ENCODE results near the gene MS4A12. TPM values are rescaled to one million over a fixed set of nuclear protein-coding genes. Genes with fewer than 3 reads are reported as not detected.

Gene MS4A12
- total RNA-seq, 1 experiment from 2014 or later = not detected

DNA sequence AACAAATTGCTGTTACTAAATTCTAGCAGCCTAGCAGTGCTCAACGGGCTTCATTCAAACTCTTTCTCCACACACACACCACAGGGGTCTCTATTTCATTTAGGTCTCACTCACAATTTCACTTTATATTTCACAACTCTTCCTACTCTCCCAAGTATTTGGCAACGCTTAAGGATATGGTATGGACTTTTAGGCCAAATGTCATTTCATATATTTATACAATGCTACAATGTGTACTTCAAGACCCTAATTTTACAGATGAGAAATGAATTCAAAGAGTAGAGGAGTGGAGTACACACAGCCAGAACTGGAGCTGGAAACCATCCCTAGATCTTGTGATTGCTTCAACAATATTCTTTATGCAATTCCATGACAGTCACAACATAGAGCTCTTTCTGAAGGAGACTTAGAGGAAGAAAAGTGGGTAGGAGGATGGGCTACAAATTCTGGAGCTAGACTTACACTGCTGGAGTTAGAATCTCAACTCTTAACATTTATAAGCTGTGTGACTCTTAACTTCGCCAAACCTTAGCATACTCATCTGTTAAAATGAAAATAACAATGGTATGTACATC is 20.2 kb downstream of the MS4A12 start:
- Histone ChIP-seq H4K8ac (replicated peaks; ENCODE audit: insufficient read length, low read depth, low read length) (no peak overlapping the region), H3K9me3 (ENCODE audit: control insufficient read depth, low read depth, low read length) (no peaks in the 10 kb centered on the region), H2AFZ (ENCODE audit: low read length) (no peak overlapping the region), H3K4me2 (ENCODE audit: insufficient read depth, insufficient read length, low read length) (no peak overlapping the region), H2BK12ac (ENCODE audit: insufficient read length, low read depth, low read length) (no peak overlapping the region), H3K4ac (ENCODE audit: low read depth, low read length) (no peak overlapping the region), H3K23ac (ENCODE audit: insufficient read length, low read depth, low read length) (no peak overlapping the region), H2BK5ac (ENCODE audit: insufficient read length, low read length) (no peak overlapping the region), H4K91ac (ENCODE audit: insufficient read length, low read depth, low read length) (no peak overlapping the region), H2BK120ac (ENCODE audit: low read depth, low read length, poor library complexity, severe bottlenecking) (no peak overlapping the region), H2BK15ac (ENCODE audit: low read depth, low read length) (no peak overlapping the region), H2AK5ac (ENCODE audit: insufficient read length, low read length) (no peak overlapping the region), H4K5ac (ENCODE audit: insufficient read length, low read depth, low read length) (no peak overlapping the region), H3K23me2 (ENCODE audit: insufficient read length, low read depth, low read length, poor library complexity, severe bottlenecking) (no peaks in the 10 kb centered on the region), H3K14ac (ENCODE audit: insufficient read depth, low read length) (no peak overlapping the region), H3K79me2 (ENCODE audit: insufficient read depth, low read length) (no peaks in the 10 kb centered on the region), H3T11ph (ENCODE audit: low read length) (no peak overlapping the region), H3K27me3 (ENCODE audit: insufficient read depth, low read length) (no peaks in the 10 kb centered on the region), H3K18ac (ENCODE audit: insufficient read length, low read depth, low read length) (no peak overlapping the region), H3K79me1 (ENCODE audit: insufficient read depth, low read depth, low read length, poor library complexity, severe bottlenecking) (no peaks in the 10 kb centered on the region), H3K27ac (ENCODE audit: insufficient read length, low read depth, low read length) (no peak overlapping the region), H4K20me1 (ENCODE audit: control insufficient read depth, insufficient read depth, insufficient read length) (no peaks in the 10 kb centered on the region), H3K56ac (ENCODE audit: insufficient read length, low read depth, low read length) (no peak overlapping the region), H3K4me1 (ENCODE audit: insufficient read depth, low read length) (no peaks in the 10 kb centered on the region), H2BK20ac (ENCODE audit: low read depth, low read length, poor library complexity, severe bottlenecking) (no peak overlapping the region), H3K9ac (ENCODE audit: extremely low read depth, insufficient read length, low read length) (no peak overlapping the region)
- Mint-ChIP-seq H3K36me3 (ENCODE audit: insufficient read depth in 1 of 3, low read depth in 3 of 3) (peaks cover 5 to 18% (median 8%) of the 10 kb centered on the region in 3 experiments; a peak in 6 of 7 replicates), H3K4me3 (no peak overlapping the region), H3K27ac (no peak overlapping the region), H3K9me3 (peaks cover 16 to 21% of the 10 kb centered on the region in 2 experiments), H3K4me1 (peaks cover 0 to 5% of the 10 kb centered on the region in 2 experiments; a peak in 2 of 4 replicates), H3K27me3 (ENCODE audit: low read depth) (no peaks in the 10 kb centered on the region)
- DNase-seq = no peak
- no CpG with 5 or more reads among the region's 3 CpGs for WGBS (ENCODE audit: extremely low coverage, insufficient read length, low lambda C conversion rate)
- TF ChIP-seq, protein P1, sequence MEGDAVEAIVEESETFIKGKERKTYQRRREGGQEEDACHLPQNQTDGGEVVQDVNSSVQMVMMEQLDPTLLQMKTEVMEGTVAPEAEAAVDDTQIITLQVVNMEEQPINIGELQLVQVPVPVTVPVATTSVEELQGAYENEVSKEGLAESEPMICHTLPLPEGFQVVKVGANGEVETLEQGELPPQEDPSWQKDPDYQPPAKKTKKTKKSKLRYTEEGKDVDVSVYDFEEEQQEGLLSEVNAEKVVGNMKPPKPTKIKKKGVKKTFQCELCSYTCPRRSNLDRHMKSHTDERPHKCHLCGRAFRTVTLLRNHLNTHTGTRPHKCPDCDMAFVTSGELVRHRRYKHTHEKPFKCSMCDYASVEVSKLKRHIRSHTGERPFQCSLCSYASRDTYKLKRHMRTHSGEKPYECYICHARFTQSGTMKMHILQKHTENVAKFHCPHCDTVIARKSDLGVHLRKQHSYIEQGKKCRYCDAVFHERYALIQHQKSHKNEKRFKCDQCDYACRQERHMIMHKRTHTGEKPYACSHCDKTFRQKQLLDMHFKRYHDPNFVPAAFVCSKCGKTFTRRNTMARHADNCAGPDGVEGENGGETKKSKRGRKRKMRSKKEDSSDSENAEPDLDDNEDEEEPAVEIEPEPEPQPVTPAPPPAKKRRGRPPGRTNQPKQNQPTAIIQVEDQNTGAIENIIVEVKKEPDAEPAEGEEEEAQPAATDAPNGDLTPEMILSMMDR (conservative IDR thresholded peaks at IDR 0.05) = no peak

Measured in H9 (cell line).